IPS-NIHi7 (cell line): ENCODE data around the gene NPC2.
"Not testable (repeated sequence)": the region's sequence is repeated elsewhere in the genome, so short reads cannot be mapped to it uniquely, and the experiment has no call there.

ENCODE experiments used
- DNase-seq: peaks from one replicate; pipeline ENCODE4 v3.0.0; 2012; ENCODE audit warnings: mixed read lengths; ENCODE audit errors: extremely low spot score

Gene NPC2

GRCh38 chr14:74492776-74493342, at the start of gene NPC2:
Gene NPC2, minus strand, starts transcription at chr14:74493305. Its CDS starts 31 bp downstream, at chr14:74493274.
- DNase-seq: no peak

- DNase-seq: no peak
Observed at GRCh38 chr14:74542056-74542685, 49.1 kb upstream of the NPC2 start.

- DNase-seq: no peak
Observed at GRCh38 chr14:74541225-74541624, 48.1 kb upstream of the NPC2 start.

- DNase-seq: no peak
Observed at GRCh38 chr14:74539503-74539902, 46.4 kb upstream of the NPC2 start.

- no peak for DNase-seq
Observed at GRCh38 chr14:74538411-74539391, 45.6 kb upstream of the NPC2 start.

- DNase-seq: not testable (repeated sequence)
Observed at GRCh38 chr14:74536336-74536735, 43.2 kb upstream of the NPC2 start.

- DNase-seq: no peak
Observed at GRCh38 chr14:74535756-74536325, 42.7 kb upstream of the NPC2 start.

- DNase-seq: no peak
Observed at GRCh38 chr14:74533576-74533975, 40.5 kb upstream of the NPC2 start.

- no peak for DNase-seq
Observed at GRCh38 chr14:74532246-74532645, 39.1 kb upstream of the NPC2 start.

GRCh38 chr14:74531467-74531866, 38.4 kb upstream of the NPC2 start:
- peak; percentile 85 for DNase-seq

- DNase-seq: no peak
Observed at GRCh38 chr14:74531006-74531405, 37.9 kb upstream of the NPC2 start.

- no peak for DNase-seq
Observed at GRCh38 chr14:74528886-74529285, 35.8 kb upstream of the NPC2 start.

GRCh38 chr14:74528406-74528805, 35.3 kb upstream of the NPC2 start:
- no peak for DNase-seq

- no peak for DNase-seq
Observed at GRCh38 chr14:74527736-74528280, 34.7 kb upstream of the NPC2 start.

- DNase-seq: peak; percentile 56
Observed at GRCh38 chr14:74526854-74527585, 33.9 kb upstream of the NPC2 start.

- DNase-seq: no peak
Observed at GRCh38 chr14:74525361-74525851, 32.3 kb upstream of the NPC2 start.

- no peak for DNase-seq
Observed at GRCh38 chr14:74524812-74525135, 31.7 kb upstream of the NPC2 start.

- no peak for DNase-seq
Observed at GRCh38 chr14:74524076-74524811, 31.1 kb upstream of the NPC2 start.

- DNase-seq: no peak
Observed at GRCh38 chr14:74522740-74523139, 29.6 kb upstream of the NPC2 start.

GRCh38 chr14:74521756-74522155, 28.7 kb upstream of the NPC2 start:
- no peak for DNase-seq
